HepG2 (cell line): ENCODE measurements around the gene KREMEN1. TPM values are rescaled to one million over a fixed set of nuclear protein-coding genes. Genes with fewer than 3 reads are reported as not detected.

ENCODE experiments used
- ATAC-seq: fragments of 200-7000 bp; cut with Tn5 transposase; 3 replicates; pipeline ENCODE4 v1.9.1; 2020; ENCODE audit warnings: mild to moderate bottlenecking, moderate library complexity
- BruUV-seq: library from RNA; stranded (reverse); fragments of 400-500 nt; replicated peaks from 2 replicates; lab custom pipeline; 2021; lab: Mats Ljungman, UMichigan
- CTCF ChIA-PET: fragments of 300-600 bp; formaldehyde crosslinking; extraction: SDS; loops from one replicate; lab custom pipeline; 2021; ENCODE audit warnings: low total read pairs, inconsistent platforms, low intra/inter-chr PET ratio; lab: Yijun Ruan, JAX
- POLR2A ChIA-PET: fragments of 350-600 bp; sonication (Branson Sonifier 250); formaldehyde crosslinking; loops from one replicate; lab custom pipeline; 2020; ENCODE audit warnings: antibody characterized with exemption, inconsistent platforms; lab: Yijun Ruan, JAX
- DNase-seq: peaks from one replicate; pipeline ENCODE4 v3.0.0-alpha.2; 2015; ENCODE audit warnings: low spot score
- FAIRE-seq: peaks from 3 replicates; lab custom pipeline; 2011; peaks lifted over from hg19 to GRCh38; lab: Jason Lieb, UNC
- H2AFZ ChIP-seq: one replicate; pipeline ENCODE4 v1.6.1; 2011; ENCODE audit warnings: low read length, inconsistent platforms
- H3K27ac ChIP-seq: fragments of 300-600 bp; 3 replicates; pipeline ENCODE4 v1.8.0; 2011; ENCODE audit warnings: mixed run types, mild to moderate bottlenecking, mixed read lengths, low read length, inconsistent platforms; ENCODE audit not compliant: insufficient read depth; ENCODE audit errors: extremely low read length
- H3K27me3 ChIP-seq, 2 experiments: fragments of 200-600 bp in 1 of 2; 2 replicates in 1 of 2; 3 replicates in 1 of 2; pipeline versions ENCODE4 v1.6.0 to v1.8.0; 2011; ENCODE audit warnings: low read length in 2 of 2, mild to moderate bottlenecking in 2 of 2, moderate library complexity in 2 of 2, inconsistent platforms in 1 of 2; ENCODE audit not compliant: insufficient read depth in 2 of 2, control insufficient read depth in 1 of 2
- H3K36me3 ChIP-seq, 2 experiments: fragments of 200-600 bp in 1 of 2; replicated peaks in 1 of 2; 2 replicates in 1 of 2; 3 replicates in 1 of 2; pipeline versions ENCODE4 v1.5.1 to v1.8.0; 2011; ENCODE audit warnings: low read length in 2 of 2, inconsistent platforms in 1 of 2; ENCODE audit not compliant: insufficient read depth in 2 of 2, control insufficient read depth in 1 of 2
- H3K4me1 ChIP-seq: 2 replicates; pipeline ENCODE4 v1.5.1; 2012; ENCODE audit warnings: low read length, inconsistent platforms; ENCODE audit not compliant: insufficient read depth
- H3K4me2 ChIP-seq: 2 replicates; pipeline ENCODE4 v1.6.0; 2011; ENCODE audit warnings: low read depth, low read length, inconsistent platforms
- H3K4me3 ChIP-seq, 3 experiments: fragments of 200-600 bp in 1 of 3; sonication (generic), shearing (Covaris generic) in 1 of 3; replicated peaks in 1 of 3; 2 replicates each; pipeline ENCODE4 v1.5.1; 2011 to 2016; ENCODE audit warnings: low read length in 3 of 3, inconsistent platforms in 2 of 3, low read depth in 2 of 3, mild to moderate bottlenecking in 2 of 3, control low read depth in 1 of 3, mixed read lengths in 1 of 3; ENCODE audit not compliant: insufficient read depth in 1 of 3
- H3K79me2 ChIP-seq: one replicate; pipeline ENCODE4 v1.6.1; 2011; ENCODE audit warnings: low read length, inconsistent platforms; ENCODE audit not compliant: insufficient read depth
- H3K9ac ChIP-seq: 2 replicates; pipeline ENCODE4 v1.6.0; 2011; ENCODE audit warnings: mild to moderate bottlenecking, low read depth, low read length, inconsistent platforms; ENCODE audit not compliant: insufficient read depth
- H3K9me3 ChIP-seq: 2 replicates; pipeline ENCODE4 v1.5.1; 2012; ENCODE audit warnings: mild to moderate bottlenecking, low read length
- H4K20me1 ChIP-seq: 2 replicates; pipeline ENCODE4 v1.6.0; 2011; ENCODE audit warnings: inconsistent platforms, mild to moderate bottlenecking, low read length, moderate library complexity; ENCODE audit not compliant: insufficient read depth
- CEBPZ ChIP-seq: IDR thresholded peaks from 2 replicates; pipeline ENCODE4 v1.6.1; 2012; ENCODE audit warnings: low read length, improper control_type of control experiment
- GPBP1L1 ChIP-seq: sonication (generic); formaldehyde crosslinking; IDR thresholded peaks from 2 replicates; pipeline ENCODE4 v1.5.0; 2020; ENCODE audit warnings: mild to moderate bottlenecking, missing genetic modification reagents
- NFYB ChIP-seq: sonication (generic); formaldehyde crosslinking; IDR thresholded peaks from 2 replicates; pipeline ENCODE4 v1.4.0; 2020; ENCODE audit warnings: missing genetic modification reagents
- NR1H2 ChIP-seq: sonication (generic); formaldehyde crosslinking; IDR thresholded peaks from 2 replicates; pipeline ENCODE4 v1.8.1; 2022; ENCODE audit warnings: low read depth, missing genetic modification reagents, borderline replicate concordance
- NR2F1 ChIP-seq, 2 experiments: fragments of 450-650 bp in 1 of 2; formaldehyde crosslinking in 1 of 2; IDR thresholded peaks; 2 replicates each; pipeline versions ENCODE4 v1.5.0 to v1.6.1; 2016 to 2020; ENCODE audit warnings: mild to moderate bottlenecking in 1 of 2, missing compliant biosample characterization in 1 of 2, missing genetic modification reagents in 1 of 2, moderate library complexity in 1 of 2
- REPIN1 ChIP-seq: sonication (generic); formaldehyde crosslinking; IDR thresholded peaks from 2 replicates; pipeline ENCODE4 v1.8.0; 2022; ENCODE audit warnings: missing genetic modification reagents, low read depth, mild to moderate bottlenecking, borderline replicate concordance
- REST ChIP-seq, 2 experiments: IDR thresholded peaks; 2 replicates each; pipeline ENCODE4 v1.6.1; 2011 to 2012; ENCODE audit warnings: low read length in 2 of 2, borderline replicate concordance in 1 of 2, low read depth in 1 of 2, mild to moderate bottlenecking in 1 of 2, moderate library complexity in 1 of 2
- TARDBP ChIP-seq: sonication (generic); formaldehyde crosslinking; IDR thresholded peaks from 2 replicates; pipeline ENCODE4 v1.8.0; 2022; ENCODE audit warnings: mild to moderate bottlenecking, missing genetic modification reagents
- YEATS2 ChIP-seq: sonication (generic); formaldehyde crosslinking; IDR thresholded peaks from 2 replicates; pipeline ENCODE4 v1.4.0; 2020; ENCODE audit warnings: missing genetic modification reagents, borderline replicate concordance
- ZNF382 ChIP-seq: sonication (generic); formaldehyde crosslinking; IDR thresholded peaks from 2 replicates; pipeline ENCODE4 v1.5.0; 2020; ENCODE audit warnings: missing genetic modification reagents, mild to moderate bottlenecking, borderline replicate concordance
- ZNF432 ChIP-seq: sonication (generic); formaldehyde crosslinking; IDR thresholded peaks from 2 replicates; pipeline ENCODE4 v1.5.0; 2020; ENCODE audit warnings: missing genetic modification reagents, mild to moderate bottlenecking, borderline replicate concordance
- ZNF557 ChIP-seq: sonication (generic); formaldehyde crosslinking; IDR thresholded peaks from 2 replicates; pipeline ENCODE4 v1.4.0; 2020; ENCODE audit warnings: missing genetic modification reagents
- ZNF841 ChIP-seq: sonication (generic); formaldehyde crosslinking; IDR thresholded peaks from 2 replicates; pipeline ENCODE4 v1.8.1; 2023; ENCODE audit warnings: missing genetic modification reagents, borderline replicate concordance
- WGBS: methylation state at CpG from one replicate; pipeline ENCODE4 v1.1.6; 2017; ENCODE audit warnings: low lambda C conversion rate; 5-methylcytosine and 5-hydroxymethylcytosine counted together
- in situ Hi-C: cut with HindIII; loops from 2 replicates; pipeline ENCODE4 v1.10.0; 2017; ENCODE audit warnings: low pct_unique_long_range_greater_than_20kb; ENCODE audit not compliant: extremely low pct_ligation_motif_present
- intact Hi-C: fragments of 100-400 bp; cut with micrococcal nuclease; formaldehyde crosslinking; loops from one replicate; pipeline ENCODE4 v1.10.0; 2022; ENCODE audit not compliant: unreplicated experiment
- polyA plus RNA-seq, 8 experiments: library from polyadenylated mRNA; depleted of rRNA in 3 of 8; stranded (reverse) in 7 of 8; unstranded in 1 of 8; fragments of >200 nt; fragmentation: Illumina TruSeq in 4 of 8; extraction: Trizol in 4 of 8; gene quantifications; 2 replicates each; pipeline versions ENCODE4 v1.2.1 to v1.2.3, GENCODE V29; 2011 to 2016; ENCODE audit warnings: low read depth in 4 of 8, missing spikeins in 1 of 8, mixed read lengths in 1 of 8; ENCODE audit not compliant: insufficient read depth in 1 of 8
- total RNA-seq, 5 experiments: library from RNA; depleted of rRNA; stranded (reverse); fragments of >200 nt; fragmentation: Illumina TruSeq; extraction: Trizol; gene quantifications; 2 replicates each; pipeline ENCODE4 v1.2.3, GENCODE V29; 2016; ENCODE audit warnings: low read depth in 1 of 5

KREMEN1 gene
- total and polyA plus RNA-seq, 2 of the 13 experiments (the other 11 are each of a cell fraction or from before 2014, with no cell fraction given), result 9.8 to 13.8 TPM

- TF ChIP-seq CEBPZ (no peak), GPBP1L1 (CRISPR knock-in tag) (no peak), ZNF382 (CRISPR knock-in tag) (no peak)
Observed at GRCh38 chr22:29124777-29125442, 52.1 kb downstream of the KREMEN1 start (continued).

GRCh38 chr22:29125443-29125778, 52.6 kb downstream of the KREMEN1 start:
- H3K36me3 ChIP-seq, result no peaks in the 10 kb centered on the region
- H3K4me1 ChIP-seq, result peaks cover 34% of the 10 kb centered on the region
- ChIA-PET POLR2A (no interaction called here), CTCF (no interaction called here)
- no peaks in the 10 kb centered on the region for H3K27me3 ChIP-seq
- no peaks in the 10 kb centered on the region for H4K20me1 ChIP-seq
- in situ Hi-C loops (no loop called here), intact Hi-C loops (no loop called here)
- 90% methylated on average over 2 of the region's 2 CpGs for WGBS
- no peaks in the 10 kb centered on the region for H3K9me3 ChIP-seq
- no peak overlapping the region for H3K4me2 ChIP-seq
- no TSS peak for BruUV-seq
- DNase-seq (no peak), ATAC-seq (no peak), FAIRE-seq (no peak)
- no peak overlapping the region for H3K27ac ChIP-seq
- H2AFZ ChIP-seq, result no peak overlapping the region
- no peak overlapping the region for H3K9ac ChIP-seq
- no peak overlapping the region for H3K4me3 ChIP-seq
- H3K79me2 ChIP-seq, result no peaks in the 10 kb centered on the region
- no peak for TF ChIP-seq YEATS2 (CRISPR knock-in tag)
- TF ChIP-seq TARDBP (CRISPR knock-in tag), result no peak
- TF ChIP-seq REPIN1 (CRISPR knock-in tag), result no peak
- no peak for TF ChIP-seq ZNF557 (CRISPR knock-in tag)
- TF ChIP-seq REST (IDR thresholded peaks at IDR 0.05; ENCODE audit: borderline replicate concordance in 1 of 2, low read depth in 1 of 2, low read length in 2 of 2), result no peak
- no peak for TF ChIP-seq NR1H2 (CRISPR knock-in tag)
- no peak for TF ChIP-seq ZNF841 (CRISPR knock-in tag)
- no peak for TF ChIP-seq NR2F1 (CRISPR knock-in tag; IDR thresholded peaks at IDR 0.05)
- no peak for TF ChIP-seq ZNF432 (CRISPR knock-in tag)
- no peak for TF ChIP-seq NFYB (CRISPR knock-in tag)
